SU-DHL-6 (cell line): Measurements from ENCODE around the gene ACTN1.

Experiments used
- H2AFZ ChIP-seq: fragments of 200-600 bp; sonication (generic); 2 replicates; pipeline ENCODE4 v1.6.1; 2014; ENCODE audit warnings: low read depth, mild to moderate bottlenecking, moderate library complexity, mixed read lengths, antibody characterized with exemption, low read length; ENCODE audit not compliant: severe bottlenecking
- H3F3A ChIP-seq: fragments of 200-600 bp; shearing (Covaris generic); 2 replicates; pipeline ENCODE4 v1.6.0; 2016; ENCODE audit warnings: antibody characterized with exemption, mild to moderate bottlenecking; ENCODE audit not compliant: insufficient read depth
- H3K27ac ChIP-seq: fragments of 200-600 bp; sonication (generic); 2 replicates; pipeline ENCODE4 v1.5.1; 2016; ENCODE audit warnings: low read depth, mild to moderate bottlenecking, low read length, moderate library complexity, mixed read lengths
- H3K27me3 ChIP-seq: fragments of 200-600 bp; sonication (generic), shearing (Covaris generic); 2 replicates; pipeline ENCODE4 v1.6.0; 2014; ENCODE audit warnings: mild to moderate bottlenecking, low read length
- H3K36me3 ChIP-seq: fragments of 200-600 bp; sonication (generic); 2 replicates; pipeline ENCODE4 v1.6.1; 2014; ENCODE audit warnings: mild to moderate bottlenecking, low read length, mixed read lengths
- H3K4me2 ChIP-seq: fragments of 300-600, 200-600 bp; shearing (Covaris generic), sonication (generic); 2 replicates; pipeline ENCODE4 v1.6.0; 2014; ENCODE audit warnings: low read length, low read depth, mild to moderate bottlenecking; ENCODE audit not compliant: poor library complexity, severe bottlenecking
- H3K4me3 ChIP-seq: fragments of 200-600 bp; sonication (generic); 2 replicates; pipeline ENCODE4 v1.5.1; 2014; ENCODE audit warnings: antibody characterized with exemption, low read length, mild to moderate bottlenecking, mixed read lengths; ENCODE audit not compliant: insufficient read depth, poor library complexity, severe bottlenecking
- H3K79me2 ChIP-seq: fragments of 200-600 bp; sonication (generic); 2 replicates; pipeline ENCODE4 v1.6.1; 2014; ENCODE audit warnings: mild to moderate bottlenecking, low read length, moderate library complexity; ENCODE audit not compliant: insufficient read depth
- H3K9ac ChIP-seq: fragments of 200-600 bp; sonication (generic); 2 replicates; pipeline ENCODE4 v1.7.0; 2014; ENCODE audit warnings: mild to moderate bottlenecking, low read length
- H3K9me2 ChIP-seq: fragments of 200-600 bp; sonication (generic); replicated peaks from 2 replicates; pipeline ENCODE4 v1.6.1; 2014; ENCODE audit warnings: low read length; ENCODE audit not compliant: insufficient read depth
- H3K9me3 ChIP-seq: fragments of 200-600 bp; sonication (generic); 2 replicates; pipeline ENCODE4 v1.6.1; 2014; ENCODE audit warnings: low read length, mixed read lengths; ENCODE audit not compliant: insufficient read depth
- H4K20me1 ChIP-seq: fragments of 200-600 bp; sonication (generic); 2 replicates; pipeline ENCODE4 v1.6.1; 2014; ENCODE audit warnings: low read depth, mild to moderate bottlenecking, antibody characterized with exemption, low read length, moderate library complexity, mixed read lengths
- CTCF ChIP-seq: fragments of 200-600 bp; sonication (generic); IDR thresholded peaks from one replicate; pipeline ENCODE4 v1.5.1; 2017; ENCODE audit warnings: antibody characterized with exemption, mild to moderate bottlenecking, low read length, moderate library complexity; ENCODE audit not compliant: insufficient read depth, poor library complexity, severe bottlenecking
- EZH2phosphoT487 ChIP-seq: fragments of 200-600 bp; sonication (generic), shearing (Covaris generic); conservative IDR thresholded peaks from 2 replicates; pipeline ENCODE4 v1.6.1; 2018; ENCODE audit warnings: mild to moderate bottlenecking, antibody characterized with exemption, low read length, moderate library complexity, mixed read lengths

ACTN1 gene

DNA sequence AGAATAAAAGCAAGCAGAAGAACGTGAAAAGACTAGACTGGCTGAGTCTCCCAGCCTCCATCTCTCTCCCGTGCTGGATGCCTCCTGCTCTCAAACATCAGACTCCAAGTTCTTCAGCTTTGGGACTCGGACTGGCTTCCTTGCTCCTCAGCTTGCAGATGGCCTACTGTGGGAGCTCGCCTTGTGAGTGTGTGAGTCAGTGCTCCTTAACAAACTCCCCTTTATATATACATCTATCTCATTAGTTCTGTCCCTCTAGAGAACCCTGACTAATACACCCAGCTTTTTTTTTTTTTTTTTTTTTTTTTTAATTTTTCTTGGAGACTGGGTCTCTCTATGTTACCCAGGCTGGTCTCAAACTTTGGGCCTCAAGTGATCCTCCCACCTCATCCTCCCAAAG is 46.9 kb downstream of the ACTN1 start:
- Histone ChIP-seq H3K4me2 (no peak overlapping the region), H3F3A (no peaks in the 10 kb centered on the region), H4K20me1 (no peaks in the 10 kb centered on the region), H3K36me3 (no peaks in the 10 kb centered on the region), H3K27ac (no peak overlapping the region), H3K79me2 (no peaks in the 10 kb centered on the region), H3K9me3 (no peaks in the 10 kb centered on the region), H3K4me3 (no peak overlapping the region), H3K9me2 (no peaks in the 10 kb centered on the region), H3K9ac (no peak overlapping the region), H3K27me3 (no peaks in the 10 kb centered on the region), H2AFZ (no peak overlapping the region)
- TF ChIP-seq CTCF (no peak), EZH2phosphoT487 (no peak)

DNA sequence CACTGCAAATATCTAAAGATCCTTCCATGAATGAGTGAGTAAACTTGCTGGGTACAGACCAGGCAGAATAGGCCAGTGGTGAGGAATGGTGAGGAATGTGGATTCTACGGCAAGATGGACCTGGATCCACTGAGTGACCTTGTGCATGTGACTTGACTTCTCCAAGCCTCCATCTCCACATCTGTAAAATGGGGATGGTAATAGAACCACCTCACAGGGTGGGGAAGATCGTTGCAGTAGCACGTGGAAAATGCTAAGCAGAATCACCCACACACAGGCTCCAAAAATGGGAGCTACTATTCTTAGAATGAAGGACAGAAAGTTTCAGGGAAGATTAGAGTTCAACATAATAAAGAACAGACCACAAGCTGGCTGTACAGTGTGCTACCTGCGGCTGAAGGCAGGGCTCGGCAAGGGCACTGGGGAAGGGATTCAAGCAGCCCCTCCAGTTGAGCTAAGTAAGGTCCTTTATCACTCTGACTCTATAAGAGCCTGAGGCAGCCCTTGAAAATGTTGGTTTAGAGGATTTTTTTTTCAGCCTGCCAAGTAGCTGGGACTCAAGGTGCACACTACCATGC is 47.5 kb downstream of the ACTN1 start:
- Histone ChIP-seq H2AFZ (no peak overlapping the region), H3K9me3 (no peaks in the 10 kb centered on the region), H3K36me3 (no peaks in the 10 kb centered on the region), H4K20me1 (no peaks in the 10 kb centered on the region), H3F3A (no peaks in the 10 kb centered on the region), H3K9ac (no peak overlapping the region), H3K27me3 (no peaks in the 10 kb centered on the region), H3K79me2 (no peaks in the 10 kb centered on the region), H3K27ac (no peak overlapping the region), H3K9me2 (no peaks in the 10 kb centered on the region), H3K4me3 (no peak overlapping the region), H3K4me2 (no peak overlapping the region)
- TF ChIP-seq CTCF (no peak), EZH2phosphoT487 (no peak)

DNA sequence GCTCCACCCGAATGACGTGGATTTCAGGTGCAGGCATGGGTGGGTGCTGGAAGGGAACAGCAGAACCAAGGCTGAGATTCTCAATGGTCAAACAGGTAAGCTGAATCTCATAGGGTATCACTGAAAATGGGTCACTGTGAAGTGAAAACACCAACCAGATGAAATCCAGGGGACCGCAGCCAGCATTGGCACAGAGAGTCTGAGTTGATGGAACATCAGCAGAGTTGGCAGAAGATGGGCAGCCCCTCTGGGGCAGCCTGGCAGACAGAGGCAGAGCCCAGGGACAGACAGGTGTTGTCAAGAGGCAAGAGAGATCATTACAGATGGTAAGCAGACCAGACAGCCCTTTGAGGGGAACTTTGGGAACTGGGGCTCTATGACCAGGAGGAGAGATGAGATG is 48.0 kb downstream of the ACTN1 start:
- Histone ChIP-seq H3K9ac (no peak overlapping the region), H3K36me3 (no peaks in the 10 kb centered on the region), H4K20me1 (no peaks in the 10 kb centered on the region), H2AFZ (no peak overlapping the region), H3F3A (no peaks in the 10 kb centered on the region), H3K4me2 (no peak overlapping the region), H3K9me3 (peaks cover 5% of the 10 kb centered on the region; the same call in 1 of the 2 replicates), H3K9me2 (no peaks in the 10 kb centered on the region), H3K27me3 (no peaks in the 10 kb centered on the region), H3K79me2 (no peaks in the 10 kb centered on the region), H3K4me3 (no peak overlapping the region), H3K27ac (no peak overlapping the region)
- no peak for TF ChIP-seq CTCF
- no peak for TF ChIP-seq EZH2phosphoT487
